ENCODE data around the gene C1orf21.

DNA sequence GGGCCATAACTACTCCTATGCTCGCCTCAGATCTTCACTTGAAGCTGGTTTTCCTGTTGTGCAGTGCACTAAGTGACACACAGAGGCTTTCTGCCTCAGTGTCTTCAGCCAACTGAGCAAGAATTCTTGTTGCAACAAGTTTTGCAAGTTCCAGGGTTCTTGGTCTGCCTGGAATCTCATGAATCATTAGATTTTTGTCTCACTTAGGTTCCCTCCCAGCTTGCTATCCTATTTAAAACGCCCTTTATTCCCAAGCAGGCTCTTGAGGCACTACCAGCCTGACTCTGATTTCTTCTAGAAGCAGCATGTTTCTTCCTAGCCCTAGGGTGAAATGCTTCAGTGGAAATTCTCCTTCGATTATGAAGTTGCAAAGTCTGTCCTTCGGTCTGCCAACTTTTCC, 158.8 kb downstream of the C1orf21 start:
- TF ChIP-seq, protein P1, sequence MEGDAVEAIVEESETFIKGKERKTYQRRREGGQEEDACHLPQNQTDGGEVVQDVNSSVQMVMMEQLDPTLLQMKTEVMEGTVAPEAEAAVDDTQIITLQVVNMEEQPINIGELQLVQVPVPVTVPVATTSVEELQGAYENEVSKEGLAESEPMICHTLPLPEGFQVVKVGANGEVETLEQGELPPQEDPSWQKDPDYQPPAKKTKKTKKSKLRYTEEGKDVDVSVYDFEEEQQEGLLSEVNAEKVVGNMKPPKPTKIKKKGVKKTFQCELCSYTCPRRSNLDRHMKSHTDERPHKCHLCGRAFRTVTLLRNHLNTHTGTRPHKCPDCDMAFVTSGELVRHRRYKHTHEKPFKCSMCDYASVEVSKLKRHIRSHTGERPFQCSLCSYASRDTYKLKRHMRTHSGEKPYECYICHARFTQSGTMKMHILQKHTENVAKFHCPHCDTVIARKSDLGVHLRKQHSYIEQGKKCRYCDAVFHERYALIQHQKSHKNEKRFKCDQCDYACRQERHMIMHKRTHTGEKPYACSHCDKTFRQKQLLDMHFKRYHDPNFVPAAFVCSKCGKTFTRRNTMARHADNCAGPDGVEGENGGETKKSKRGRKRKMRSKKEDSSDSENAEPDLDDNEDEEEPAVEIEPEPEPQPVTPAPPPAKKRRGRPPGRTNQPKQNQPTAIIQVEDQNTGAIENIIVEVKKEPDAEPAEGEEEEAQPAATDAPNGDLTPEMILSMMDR (IDR thresholded peaks at IDR 0.05): no peak
- no peak for TF ChIP-seq POLR2A (IDR thresholded peaks at IDR 0.05)

Measured in Peyer's patch (tissue), 4 donors.